HCT116 (cell line): ENCODE measurements around the gene PXK. TPM values are rescaled to one million over a fixed set of nuclear protein-coding genes. Genes with fewer than 3 reads are reported as not detected.
A peak's percentile ranks its signal among the peaks of the same experiment; 100 is the strongest.

Experiments
- ATAC-seq: fragments of 200-7000 bp; cut with Tn5 transposase; 2 replicates; pipeline ENCODE4 v1.9.1; 2020; ENCODE audit warnings: mild to moderate bottlenecking, moderate library complexity
- BruUV-seq: library from RNA; stranded (reverse); fragments of 400-500 nt; replicated peaks from 2 replicates; lab custom pipeline; 2021; lab: Mats Ljungman, UMichigan
- CTCF ChIA-PET: fragments of 300-600 bp; sonication (Branson Sonifier 250); formaldehyde crosslinking; loops from one replicate; lab custom pipeline; 2021; ENCODE audit warnings: antibody characterized with exemption; lab: Charles Lee
- POLR2A ChIA-PET: fragments of 300-600, 350-600 bp; sonication (Branson Sonifier 250); formaldehyde crosslinking; loops from one replicate; lab custom pipeline; 2021; ENCODE audit warnings: antibody characterized with exemption; lab: Charles Lee
- RAD21 ChIA-PET, 2 experiments: fragments of 300-600 bp; sonication (Branson Sonifier 250); formaldehyde crosslinking; loops; one replicate each; lab custom pipeline; 2023; ENCODE audit warnings: low total read pairs in 2 of 2; ENCODE audit not compliant: uncharacterized antibody in 2 of 2, unreplicated experiment in 2 of 2, low non-redundant PET in 1 of 2; lab: Charles Lee
- DNase-seq: peaks from one replicate; pipeline ENCODE4 v3.0.0-alpha.2; 2010; ENCODE audit warnings: low read depth, low spot score
- H2AFZ ChIP-seq: fragments of 200-600 bp; shearing (Covaris generic), sonication (generic); 2 replicates; pipeline ENCODE4 v1.6.1; 2017; ENCODE audit warnings: low read depth, mixed run types, mixed read lengths, antibody characterized with exemption, low read length; ENCODE audit not compliant: poor library complexity, severe bottlenecking
- H3K27ac ChIP-seq: 2 replicates; pipeline ENCODE4 v1.5.1; 2012; ENCODE audit warnings: low read depth, low read length
- H3K27me3 ChIP-seq: fragments of 200-600 bp; sonication (generic); 2 replicates; pipeline ENCODE4 v1.6.1; 2016; ENCODE audit warnings: mixed run types, low read length, mixed read lengths; ENCODE audit not compliant: insufficient read depth
- H3K36me3 ChIP-seq, 2 experiments: fragments of 200-500 bp in 1 of 2; fragments of 200-600 bp in 1 of 2; sonication (Bioruptor generic) in 1 of 2; sonication (generic) in 1 of 2; 2 replicates each; pipeline versions ENCODE4 v1.5.1 to v1.6.1; 2014 to 2016; ENCODE audit warnings: low read length in 2 of 2, inconsistent platforms in 1 of 2, mixed read lengths in 1 of 2, mixed run types in 1 of 2; ENCODE audit not compliant: insufficient read depth in 2 of 2, control insufficient read depth in 1 of 2
- H3K4me1 ChIP-seq, 2 experiments: fragments of 200-600 bp in 1 of 2; sonication (generic) in 1 of 2; 2 replicates each; pipeline versions ENCODE4 v1.5.1 to v1.6.1; 2012 to 2017; ENCODE audit warnings: low read length in 2 of 2, inconsistent platforms in 1 of 2, mild to moderate bottlenecking in 1 of 2, mixed read lengths in 1 of 2, mixed run types in 1 of 2, moderate library complexity in 1 of 2; ENCODE audit not compliant: insufficient read depth in 2 of 2, control insufficient read depth in 1 of 2
- H3K4me2 ChIP-seq: fragments of 200-600 bp; sonication (generic); 2 replicates; pipeline ENCODE4 v1.6.1; 2017; ENCODE audit warnings: mixed run types, low read length, mixed read lengths
- H3K4me3 ChIP-seq, 2 experiments: fragments of 200-600 bp in 1 of 2; sonication (generic) in 1 of 2; replicated peaks in 1 of 2; 2 replicates each; pipeline ENCODE4 v1.5.1; 2011 to 2016; ENCODE audit warnings: low read length in 2 of 2, control low read depth in 1 of 2, low read depth in 1 of 2, mild to moderate bottlenecking in 1 of 2, mixed read lengths in 1 of 2, mixed run types in 1 of 2
- H3K79me2 ChIP-seq: fragments of 200-600 bp; sonication (generic); 2 replicates; pipeline ENCODE4 v1.6.1; 2017; ENCODE audit warnings: mild to moderate bottlenecking, mixed run types, low read length, moderate library complexity, mixed read lengths; ENCODE audit not compliant: insufficient read depth
- H3K9ac ChIP-seq: fragments of 200-600 bp; sonication (generic); 2 replicates; pipeline ENCODE4 v1.6.1; 2016; ENCODE audit warnings: low read length, mixed read lengths
- H3K9me2 ChIP-seq: fragments of 200-600 bp; sonication (generic), shearing (Covaris generic); 2 replicates; pipeline ENCODE4 v1.6.1; 2017; ENCODE audit warnings: mixed run types, mild to moderate bottlenecking, moderate library complexity; ENCODE audit not compliant: insufficient read depth
- H3K9me3 ChIP-seq, 2 experiments: fragments of 200-500 bp in 1 of 2; fragments of 200-600 bp in 1 of 2; sonication (Bioruptor generic) in 1 of 2; sonication (generic) in 1 of 2; 2 replicates each; pipeline ENCODE4 v1.6.1; 2014 to 2017; ENCODE audit warnings: low read length in 2 of 2, mixed read lengths in 2 of 2, inconsistent platforms in 1 of 2, low read depth in 1 of 2, mild to moderate bottlenecking in 1 of 2, mixed run types in 1 of 2, moderate library complexity in 1 of 2; ENCODE audit not compliant: control insufficient read depth in 1 of 2, insufficient read depth in 1 of 2
- H4K20me1 ChIP-seq: fragments of 200-600 bp; sonication (generic), shearing (Covaris generic); 2 replicates; pipeline ENCODE4 v1.6.1; 2017; ENCODE audit warnings: mixed run types, mild to moderate bottlenecking, moderate library complexity; ENCODE audit not compliant: insufficient read depth
- CEBPB ChIP-seq: IDR thresholded peaks from 2 replicates; pipeline ENCODE4 v1.6.1; 2012; ENCODE audit warnings: low read depth
- EGR1 ChIP-seq: IDR thresholded peaks from 2 replicates; pipeline ENCODE4 v1.6.1; 2012; ENCODE audit warnings: low read depth
- ELF1 ChIP-seq: IDR thresholded peaks from 2 replicates; pipeline ENCODE4 v1.6.1; 2012; ENCODE audit warnings: low read depth, borderline replicate concordance
- EZH2phosphoT487 ChIP-seq: fragments of 200-600 bp; IDR thresholded peaks from 2 replicates; pipeline ENCODE4 v1.6.1; 2018; ENCODE audit warnings: antibody characterized with exemption, borderline replicate concordance
- FOSL1 ChIP-seq: IDR thresholded peaks from 2 replicates; pipeline ENCODE4 v1.6.1; 2012; ENCODE audit warnings: low read depth
- JUND ChIP-seq: IDR thresholded peaks from 2 replicates; pipeline ENCODE4 v1.6.1; 2012
- RAD21 ChIP-seq: IDR thresholded peaks from 2 replicates; pipeline ENCODE4 v1.6.1; 2012; ENCODE audit warnings: low read depth, mild to moderate bottlenecking
- TCF7L2 ChIP-seq: IDR thresholded peaks from 2 replicates; pipeline ENCODE4 v1.7.0; 2011; ENCODE audit warnings: borderline replicate concordance, inconsistent platforms; ENCODE audit not compliant: insufficient read depth, insufficient read length; ENCODE audit errors: extremely low read depth
- ZNF274 ChIP-seq: fragments of 200-500 bp; sonication (Bioruptor generic); IDR thresholded peaks from 2 replicates; pipeline ENCODE4 v1.6.1; 2014; ENCODE audit warnings: mild to moderate bottlenecking, low read depth, low read length, inconsistent platforms
- intact Hi-C: fragments of 100-400 bp; cut with micrococcal nuclease; formaldehyde crosslinking; loops from 2 replicates; pipeline ENCODE4 v1.10.0; 2022
- total RNA-seq: library from RNA; stranded (reverse); gene quantifications from one replicate; pipeline ENCODE4 v1.2.1, GENCODE V29; 2021; ENCODE audit not compliant: unreplicated experiment
- TF ChIP-seq, protein P1 (sequence below), 3 experiments: fragments of 200-600 bp in 1 of 3; sonication (generic) in 1 of 3; IDR thresholded peaks in 2 of 3; conservative IDR thresholded peaks in 1 of 3; 2 replicates each; pipeline ENCODE4 v1.5.1; 2012 to 2017; ENCODE audit warnings: low read depth in 2 of 3, low read length in 2 of 3, antibody characterized with exemption in 1 of 3, borderline replicate concordance in 1 of 3, control low read depth in 1 of 3, mild to moderate bottlenecking in 1 of 3, mixed read lengths in 1 of 3, mixed run types in 1 of 3, moderate library complexity in 1 of 3; ENCODE audit not compliant: insufficient read depth in 1 of 3

Gene PXK
- total RNA-seq, 1 experiment from 2014 or later: 10.2 TPM

DNA sequence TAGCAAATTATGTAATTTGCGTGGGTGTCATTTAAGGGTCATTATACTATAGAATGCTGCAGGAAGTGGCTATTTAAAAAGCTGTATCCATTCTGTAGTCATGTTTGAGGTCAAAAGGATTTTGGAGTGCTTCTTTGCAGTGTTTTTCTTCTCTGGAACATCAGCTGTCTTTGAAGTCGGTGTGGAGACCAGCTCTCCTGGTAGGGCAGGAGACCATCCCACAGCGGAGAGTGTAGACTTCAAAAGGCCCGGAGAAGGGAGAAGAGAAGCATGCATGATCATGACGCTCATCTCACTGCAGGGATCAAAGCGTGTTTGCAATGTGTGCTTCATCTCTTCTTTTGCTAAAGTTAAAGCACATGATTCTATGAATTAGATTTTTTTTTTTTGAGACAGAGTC is 19.9 kb downstream of the PXK start:
- DNase-seq: no peak
- Histone ChIP-seq H3K4me2 (no peak overlapping the region), H3K4me1 (peaks cover 10 to 11% of the 10 kb centered on the region in 2 experiments; a peak in 3 of 4 replicates), H3K79me2 (no peaks in the 10 kb centered on the region), H3K27me3 (no peaks in the 10 kb centered on the region), H4K20me1 (no peaks in the 10 kb centered on the region), H3K9ac (no peak overlapping the region), H3K27ac (no peak overlapping the region)
- ChIA-PET RAD21 (no interaction called here), CTCF (no interaction called here), POLR2A (interaction anchor here (0.7 kb wide), 1 partner anchor 32 kb away, joined by 3 read pairs; no protein-coding TSS in a partner anchor)
- intact Hi-C loops: no loop called here
- TF ChIP-seq, protein P1, sequence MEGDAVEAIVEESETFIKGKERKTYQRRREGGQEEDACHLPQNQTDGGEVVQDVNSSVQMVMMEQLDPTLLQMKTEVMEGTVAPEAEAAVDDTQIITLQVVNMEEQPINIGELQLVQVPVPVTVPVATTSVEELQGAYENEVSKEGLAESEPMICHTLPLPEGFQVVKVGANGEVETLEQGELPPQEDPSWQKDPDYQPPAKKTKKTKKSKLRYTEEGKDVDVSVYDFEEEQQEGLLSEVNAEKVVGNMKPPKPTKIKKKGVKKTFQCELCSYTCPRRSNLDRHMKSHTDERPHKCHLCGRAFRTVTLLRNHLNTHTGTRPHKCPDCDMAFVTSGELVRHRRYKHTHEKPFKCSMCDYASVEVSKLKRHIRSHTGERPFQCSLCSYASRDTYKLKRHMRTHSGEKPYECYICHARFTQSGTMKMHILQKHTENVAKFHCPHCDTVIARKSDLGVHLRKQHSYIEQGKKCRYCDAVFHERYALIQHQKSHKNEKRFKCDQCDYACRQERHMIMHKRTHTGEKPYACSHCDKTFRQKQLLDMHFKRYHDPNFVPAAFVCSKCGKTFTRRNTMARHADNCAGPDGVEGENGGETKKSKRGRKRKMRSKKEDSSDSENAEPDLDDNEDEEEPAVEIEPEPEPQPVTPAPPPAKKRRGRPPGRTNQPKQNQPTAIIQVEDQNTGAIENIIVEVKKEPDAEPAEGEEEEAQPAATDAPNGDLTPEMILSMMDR (IDR thresholded peaks at IDR 0.05 in 2 of 3, conservative IDR thresholded peaks at IDR 0.05 in 1 of 3; ENCODE audit: borderline replicate concordance in 1 of 3, insufficient read depth in 1 of 3, low read depth in 2 of 3, low read length in 2 of 3): no peak
- TF ChIP-seq TCF7L2: no peak
- no peak for TF ChIP-seq ZNF274
- no peak for TF ChIP-seq CEBPB
- TF ChIP-seq, all 23 proteins: peak for 0
- no peaks in the 10 kb centered on the region for H3K9me3 ChIP-seq
- no TSS peak for BruUV-seq
- H3K4me3 ChIP-seq: no peak overlapping the region
- no peaks in the 10 kb centered on the region for H3K36me3 ChIP-seq
- no peak for ATAC-seq
- no peaks in the 10 kb centered on the region for H3K9me2 ChIP-seq
- H2AFZ ChIP-seq: no peak overlapping the region

DNA sequence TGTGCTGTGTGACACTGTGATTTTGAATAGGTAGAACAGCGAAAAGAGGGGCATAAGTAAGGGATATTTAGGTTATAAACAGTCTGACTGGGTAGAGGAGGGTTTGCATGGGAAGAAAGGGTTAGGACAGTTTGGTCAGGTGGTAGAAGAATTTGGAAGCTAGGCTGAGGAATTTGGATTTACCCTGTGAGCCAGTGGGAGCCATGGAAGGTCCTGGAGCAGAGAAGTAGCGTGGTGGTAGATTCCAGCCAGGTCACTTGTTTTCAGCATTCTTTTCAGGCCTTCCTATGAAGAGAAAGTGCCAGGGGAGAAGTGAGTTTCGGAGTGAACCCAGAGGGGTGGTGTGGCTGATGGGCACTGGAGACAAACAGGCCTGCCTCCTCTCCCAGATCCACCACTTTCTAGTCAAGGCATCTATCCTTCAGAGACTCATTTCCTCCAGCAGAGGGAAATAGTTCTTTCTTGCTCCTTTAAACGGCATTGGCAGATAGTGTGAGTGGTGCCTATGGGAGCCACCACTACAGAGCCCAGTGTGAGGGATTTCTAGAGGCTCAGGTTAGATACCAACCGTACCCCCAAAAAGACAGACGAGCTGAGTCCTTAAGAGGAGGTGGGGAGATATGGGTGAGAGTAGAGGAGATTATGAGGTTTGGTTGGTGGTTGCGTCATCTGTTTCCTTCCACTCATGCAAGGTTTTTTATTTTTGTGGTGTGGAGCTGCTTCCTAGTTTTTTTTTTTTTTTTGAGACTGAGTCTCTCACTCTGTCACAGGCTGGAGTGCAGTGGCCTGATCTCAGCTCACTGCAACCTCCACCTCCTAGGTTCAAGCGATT is 21.2 kb downstream of the PXK start:
- ChIA-PET RAD21 (no interaction called here), CTCF (no interaction called here)
- H3K9ac ChIP-seq: no peak overlapping the region

More for the DNA sequence above, 21.2 kb downstream of the PXK start:
- Histone ChIP-seq H3K79me2 (no peaks in the 10 kb centered on the region), H3K36me3 (no peaks in the 10 kb centered on the region), H3K9me2 (no peaks in the 10 kb centered on the region), H3K4me2 (no peak overlapping the region), H2AFZ (no peak overlapping the region), H3K9me3 (no peaks in the 10 kb centered on the region), H3K4me1 (peaks cover 10 to 11% of the 10 kb centered on the region in 2 experiments; a peak in 3 of 4 replicates), H3K4me3 (no peak overlapping the region), H4K20me1 (no peaks in the 10 kb centered on the region), H3K27ac (no peak overlapping the region), H3K27me3 (no peaks in the 10 kb centered on the region)
- 0 out of 2 replicates have a peak, but pooled peaks have one; percentile 32 for ATAC-seq
- no peak for DNase-seq
- no peak for TF ChIP-seq JUND
- no peak for TF ChIP-seq EZH2phosphoT487
- TF ChIP-seq FOSL1: no peak
- TF ChIP-seq ZNF274: no peak
- TF ChIP-seq EGR1: no peak
- no peak for TF ChIP-seq RAD21
- TF ChIP-seq ELF1: no peak
- TF ChIP-seq, protein P1 (IDR thresholded peaks at IDR 0.05 in 2 of 3, conservative IDR thresholded peaks at IDR 0.05 in 1 of 3; ENCODE audit: borderline replicate concordance in 1 of 3, insufficient read depth in 1 of 3, low read depth in 2 of 3, low read length in 2 of 3): no peak
- BruUV-seq: no TSS peak
- intact Hi-C loops: no loop called here
- POLR2A ChIA-PET: no interaction called here
